ENCODE results near the gene SLC35A2.
A peak's percentile ranks its signal among the peaks of the same experiment; 100 is the strongest.

Gene SLC35A2

DNA sequence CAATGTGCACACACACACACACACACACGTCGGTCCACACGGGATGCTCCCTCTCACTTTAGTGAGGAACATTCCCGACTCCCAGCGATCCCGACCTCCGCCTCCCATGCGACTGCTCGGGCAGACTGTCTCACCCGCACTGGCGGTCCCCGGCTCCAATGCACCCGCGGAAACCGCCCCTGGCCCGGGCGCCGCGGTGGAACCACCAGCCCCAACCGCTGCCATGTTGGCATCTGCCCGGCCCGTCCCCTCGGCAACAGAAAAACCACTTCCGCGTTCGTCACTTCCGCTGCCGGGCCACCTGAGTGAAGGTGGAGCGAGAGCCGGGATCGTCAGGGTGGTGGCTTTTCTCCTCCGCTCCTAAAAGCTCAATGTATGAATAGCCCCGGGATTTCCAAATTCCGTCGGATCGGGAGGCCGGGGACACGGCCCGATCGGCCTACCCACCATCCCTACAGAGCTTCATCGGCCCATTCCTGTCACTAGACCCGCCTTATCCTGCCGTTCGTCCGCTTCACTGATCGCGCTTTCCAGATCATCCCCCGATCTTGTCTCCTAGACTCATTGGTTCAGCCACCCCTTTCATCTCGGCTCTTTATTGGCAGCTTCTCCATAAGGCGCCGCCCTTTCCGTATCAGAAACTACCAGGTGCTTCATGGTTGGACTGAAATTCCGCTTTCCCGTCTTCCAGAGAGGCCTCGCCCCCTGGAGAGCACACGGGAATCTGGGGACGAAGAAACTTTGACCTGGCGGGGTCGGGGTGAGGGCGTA is at the start of gene SLC35A2:
TSS of gene SLC35A2 (minus strand) at position 235 of the 771 bp plus-strand sequence. CDS start at position 225, 10 bp downstream.
- Histone ChIP-seq H3K4me3 (ENCODE audit: low read depth, low read length) (peak within 1 kb of the TSS; percentile 85), H3K36me3 (ENCODE audit: insufficient read depth, low read length) (no peaks in the 10 kb centered on the region), H3K79me2 (ENCODE audit: control insufficient read depth, insufficient read depth, low read length, unreplicated experiment) (peaks cover 28% of the 10 kb centered on the region), H3K4me1 (ENCODE audit: control insufficient read depth, insufficient read depth, low read length, unreplicated experiment) (no peaks in the 10 kb centered on the region), H2AFZ (ENCODE audit: low read length, unreplicated experiment) (peak within 1 kb of the TSS; percentile 67), H3K27me3 (ENCODE audit: insufficient read depth, low read length) (no peaks in the 10 kb centered on the region), H3K27ac (ENCODE audit: low read depth, low read length) (peak within 1 kb of the TSS; percentile 52)

DNA sequence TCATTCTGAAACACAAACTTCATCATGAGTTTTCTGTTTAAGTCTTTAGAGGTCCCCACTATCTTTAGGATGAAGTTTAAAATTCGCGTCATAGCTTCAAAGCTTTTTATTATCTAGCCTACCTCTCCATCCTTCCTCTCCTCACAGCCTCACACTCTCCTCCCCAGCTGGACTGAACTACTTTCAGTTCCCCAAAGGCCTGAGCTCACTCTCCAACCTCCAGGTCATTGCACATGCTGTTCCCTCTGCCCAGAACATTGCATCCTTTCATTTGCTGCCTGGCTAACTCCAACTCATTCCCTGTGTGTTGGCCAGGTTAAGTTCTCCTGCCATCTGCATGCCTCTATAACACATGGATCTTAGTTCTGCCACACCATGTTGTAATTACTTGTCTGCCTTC is 48.8 kb upstream of the SLC35A2 start:
- Histone ChIP-seq H3K4me1 (ENCODE audit: control insufficient read depth, insufficient read depth, low read length, unreplicated experiment) (peaks cover 12% of the 10 kb centered on the region), H3K79me2 (ENCODE audit: control insufficient read depth, insufficient read depth, low read length, unreplicated experiment) (peaks cover 20% of the 10 kb centered on the region), H3K27ac (ENCODE audit: low read depth, low read length) (no peak overlapping the region), H2AFZ (ENCODE audit: low read length, unreplicated experiment) (no peak overlapping the region), H3K4me3 (ENCODE audit: low read depth, low read length) (no peak overlapping the region), H3K36me3 (ENCODE audit: insufficient read depth, low read length) (no peaks in the 10 kb centered on the region), H3K27me3 (ENCODE audit: insufficient read depth, low read length) (no peaks in the 10 kb centered on the region)

DNA sequence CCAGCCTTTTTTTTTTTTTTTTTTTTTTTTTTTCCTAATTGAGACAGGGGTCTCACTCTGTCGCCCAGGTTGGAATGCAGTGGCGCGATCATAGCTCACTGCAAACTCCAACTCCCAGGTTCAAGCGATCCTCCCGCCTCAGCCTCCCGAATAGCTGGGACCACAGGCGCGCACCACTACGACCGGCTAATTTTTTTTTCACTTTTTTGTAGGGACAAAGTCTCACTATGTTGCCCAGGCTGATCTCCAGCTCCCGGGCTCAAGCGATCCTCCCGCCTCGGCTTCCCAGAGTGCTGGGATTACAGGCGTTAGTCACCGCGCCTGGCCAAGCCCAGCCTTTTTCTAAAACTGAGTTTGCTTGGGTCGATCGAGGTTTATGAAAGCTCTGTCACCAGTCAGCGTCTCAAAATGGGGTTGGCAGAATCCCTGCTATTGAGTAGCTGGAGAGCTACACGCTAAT is 47.2 kb upstream of the SLC35A2 start:
- Histone ChIP-seq H2AFZ (ENCODE audit: low read length, unreplicated experiment) (no peak overlapping the region), H3K36me3 (ENCODE audit: insufficient read depth, low read length) (no peaks in the 10 kb centered on the region), H3K27me3 (ENCODE audit: insufficient read depth, low read length) (no peaks in the 10 kb centered on the region), H3K4me3 (ENCODE audit: low read depth, low read length) (peak overlapping the region; percentile 94), H3K79me2 (ENCODE audit: control insufficient read depth, insufficient read depth, low read length, unreplicated experiment) (peaks cover 27% of the 10 kb centered on the region), H3K4me1 (ENCODE audit: control insufficient read depth, insufficient read depth, low read length, unreplicated experiment) (peaks cover 12% of the 10 kb centered on the region), H3K27ac (ENCODE audit: low read depth, low read length) (peak overlapping the region; percentile 100)

- H3K4me1 ChIP-seq (ENCODE audit: control insufficient read depth, insufficient read depth, low read length, unreplicated experiment), result peaks cover 12% of the 10 kb centered on the region
- peak overlapping the region; percentile 60 for H2AFZ ChIP-seq (ENCODE audit: low read length, unreplicated experiment)
- H3K27me3 ChIP-seq (ENCODE audit: insufficient read depth, low read length), result no peaks in the 10 kb centered on the region
- no peaks in the 10 kb centered on the region for H3K36me3 ChIP-seq (ENCODE audit: insufficient read depth, low read length)
- peak overlapping the region; percentile 100 for H3K27ac ChIP-seq (ENCODE audit: low read depth, low read length)
- H3K79me2 ChIP-seq (ENCODE audit: control insufficient read depth, insufficient read depth, low read length, unreplicated experiment), result peaks cover 31% of the 10 kb centered on the region
- H3K4me3 ChIP-seq (ENCODE audit: low read depth, low read length), result peak overlapping the region; percentile 94
Measured at GRCh38 chrX:48957827-48958634, 46.6 kb upstream of the SLC35A2 start.

- peak within 1 kb of the TSS; percentile 94 for H3K4me3 ChIP-seq (ENCODE audit: low read depth, low read length)
- H3K79me2 ChIP-seq (ENCODE audit: control insufficient read depth, insufficient read depth, low read length, unreplicated experiment), result peaks cover 37% of the 10 kb centered on the region
- peak within 1 kb of the TSS; percentile 60 for H2AFZ ChIP-seq (ENCODE audit: low read length, unreplicated experiment)
- peak within 1 kb of the TSS; percentile 100 for H3K27ac ChIP-seq (ENCODE audit: low read depth, low read length)
- no peaks in the 10 kb centered on the region for H3K36me3 ChIP-seq (ENCODE audit: insufficient read depth, low read length)
- peaks cover 12% of the 10 kb centered on the region for H3K4me1 ChIP-seq (ENCODE audit: control insufficient read depth, insufficient read depth, low read length, unreplicated experiment)
- H3K27me3 ChIP-seq (ENCODE audit: insufficient read depth, low read length), result no peaks in the 10 kb centered on the region
Measured at GRCh38 chrX:48957477-48957826, 46.0 kb upstream of the SLC35A2 start, which contains the start of gene OTUD5. OTUD5 (minus strand) TSS chrX:48957607; CDS start chrX:48957570, 37 bp downstream.

- Histone ChIP-seq H2AFZ (ENCODE audit: low read length, unreplicated experiment) (no peak overlapping the region), H3K36me3 (ENCODE audit: insufficient read depth, low read length) (no peaks in the 10 kb centered on the region), H3K79me2 (ENCODE audit: control insufficient read depth, insufficient read depth, low read length, unreplicated experiment) (peaks cover 42% of the 10 kb centered on the region), H3K4me3 (ENCODE audit: low read depth, low read length) (peak overlapping the region; percentile 94), H3K27me3 (ENCODE audit: insufficient read depth, low read length) (no peaks in the 10 kb centered on the region), H3K27ac (ENCODE audit: low read depth, low read length) (peak overlapping the region; percentile 100; the same call in 1 of the 2 replicates), H3K4me1 (ENCODE audit: control insufficient read depth, insufficient read depth, low read length, unreplicated experiment) (peaks cover 12% of the 10 kb centered on the region)
Measured at GRCh38 chrX:48956728-48957414, 45.4 kb upstream of the SLC35A2 start.

GRCh38 chrX:48948589-48948988 is 37.1 kb upstream of the SLC35A2 start:
- H3K27me3 ChIP-seq (ENCODE audit: insufficient read depth, low read length), result no peaks in the 10 kb centered on the region
- H3K4me1 ChIP-seq (ENCODE audit: control insufficient read depth, insufficient read depth, low read length, unreplicated experiment), result no peaks in the 10 kb centered on the region
- peaks cover 25% of the 10 kb centered on the region for H3K79me2 ChIP-seq (ENCODE audit: control insufficient read depth, insufficient read depth, low read length, unreplicated experiment)
- H3K27ac ChIP-seq (ENCODE audit: low read depth, low read length), result no peak overlapping the region
- no peak overlapping the region for H3K4me3 ChIP-seq (ENCODE audit: low read depth, low read length)
- no peaks in the 10 kb centered on the region for H3K36me3 ChIP-seq (ENCODE audit: insufficient read depth, low read length)
- no peak overlapping the region for H2AFZ ChIP-seq (ENCODE audit: low read length, unreplicated experiment)

GRCh38 chrX:48945517-48946348 is 34.3 kb upstream of the SLC35A2 start:
- H3K36me3 ChIP-seq (ENCODE audit: insufficient read depth, low read length), result no peaks in the 10 kb centered on the region
- H3K27ac ChIP-seq (ENCODE audit: low read depth, low read length), result no peak overlapping the region
- peaks cover 19% of the 10 kb centered on the region for H3K79me2 ChIP-seq (ENCODE audit: control insufficient read depth, insufficient read depth, low read length, unreplicated experiment)
- H3K4me3 ChIP-seq (ENCODE audit: low read depth, low read length), result no peak overlapping the region
- H3K27me3 ChIP-seq (ENCODE audit: insufficient read depth, low read length), result no peaks in the 10 kb centered on the region
- no peak overlapping the region for H2AFZ ChIP-seq (ENCODE audit: low read length, unreplicated experiment)
- no peaks in the 10 kb centered on the region for H3K4me1 ChIP-seq (ENCODE audit: control insufficient read depth, insufficient read depth, low read length, unreplicated experiment)

- no peak overlapping the region for H3K27ac ChIP-seq (ENCODE audit: low read depth, low read length)
- no peaks in the 10 kb centered on the region for H3K4me1 ChIP-seq (ENCODE audit: control insufficient read depth, insufficient read depth, low read length, unreplicated experiment)
Measured at GRCh38 chrX:48942895-48943294, 31.4 kb upstream of the SLC35A2 start.

More at GRCh38 chrX:48942895-48943294, 31.4 kb upstream of the SLC35A2 start:
- H2AFZ ChIP-seq (ENCODE audit: low read length, unreplicated experiment), result no peak overlapping the region
- no peak overlapping the region for H3K4me3 ChIP-seq (ENCODE audit: low read depth, low read length)
- H3K79me2 ChIP-seq (ENCODE audit: control insufficient read depth, insufficient read depth, low read length, unreplicated experiment), result peaks cover 21% of the 10 kb centered on the region
- H3K36me3 ChIP-seq (ENCODE audit: insufficient read depth, low read length), result no peaks in the 10 kb centered on the region
- H3K27me3 ChIP-seq (ENCODE audit: insufficient read depth, low read length), result no peaks in the 10 kb centered on the region
